Left ventricle myocardium inferior (tissue), 1 donor: Measurements from ENCODE around the gene WNT7A. TPM values are rescaled to one million over a fixed set of nuclear protein-coding genes. Genes with fewer than 3 reads are reported as not detected.

Source experiments
- DNase-seq: peaks from one replicate; pipeline ENCODE4 v3.0.0-alpha.2; 2020
- H3K27ac ChIP-seq: fragments of 200-600 bp; replicated peaks from 2 replicates; pipeline ENCODE4 v1.8.0; 2021
- H3K27me3 ChIP-seq: fragments of 200-600 bp; 2 replicates; pipeline ENCODE4 v1.8.0; 2021; ENCODE audit warnings: low read depth
- H3K36me3 ChIP-seq: fragments of 200-600 bp; 2 replicates; pipeline ENCODE4 v1.8.0; 2021
- H3K4me1 ChIP-seq: fragments of 200-600 bp; 2 replicates; pipeline ENCODE4 v1.8.0; 2021
- H3K4me3 ChIP-seq: fragments of 200-600 bp; 2 replicates; pipeline ENCODE4 v1.8.0; 2021; ENCODE audit warnings: mild to moderate bottlenecking, moderate library complexity
- H3K9me3 ChIP-seq: fragments of 200-600 bp; replicated peaks from 2 replicates; pipeline ENCODE4 v1.8.0; 2021
- intact Hi-C: fragments of 100-400 bp; cut with micrococcal nuclease; formaldehyde crosslinking; loops from one replicate; pipeline ENCODE4 v1.11.0; 2022
- total RNA-seq: library from RNA; stranded (reverse); fragmentation: NEBNext Ultra II Directional; extraction: Animal tissue kit (Norgen Biotek cat#: 25700); gene quantifications from one replicate; pipeline ENCODE4 v1.2.1, GENCODE V29; 2021
- TF ChIP-seq, protein P1 (sequence below): fragments of 200-600 bp; IDR thresholded peaks from 2 replicates; pipeline ENCODE4 v1.8.0; 2021; ENCODE audit warnings: antibody characterized with exemption, mild to moderate bottlenecking, borderline replicate concordance
- donor health status: DM: no; HTN: yes; CAD: no; lungs with severe emphysema.

WNT7A gene
- total RNA-seq, 1 donor from 2014 or later: not detected

DNA sequence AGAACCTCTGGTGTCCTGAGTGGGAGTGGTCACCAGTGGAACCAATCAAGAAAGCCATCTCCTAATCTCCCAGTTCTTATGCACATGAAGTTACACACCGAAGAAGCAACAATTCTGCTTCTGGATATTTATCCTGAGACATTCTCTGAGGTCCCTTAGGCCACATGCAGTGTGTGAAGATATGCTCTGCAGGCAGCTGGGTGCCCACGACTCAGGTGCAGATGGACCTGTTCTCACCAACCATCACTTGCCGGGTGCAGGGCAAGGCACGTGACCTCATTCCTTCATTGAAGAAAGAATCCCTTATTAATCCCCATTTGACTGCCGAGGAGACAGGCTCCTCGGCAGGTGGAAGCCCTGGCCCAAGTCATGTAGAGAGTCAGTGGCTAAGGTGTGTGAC is 79.8 kb downstream of the WNT7A start:
- TF ChIP-seq, protein P1, sequence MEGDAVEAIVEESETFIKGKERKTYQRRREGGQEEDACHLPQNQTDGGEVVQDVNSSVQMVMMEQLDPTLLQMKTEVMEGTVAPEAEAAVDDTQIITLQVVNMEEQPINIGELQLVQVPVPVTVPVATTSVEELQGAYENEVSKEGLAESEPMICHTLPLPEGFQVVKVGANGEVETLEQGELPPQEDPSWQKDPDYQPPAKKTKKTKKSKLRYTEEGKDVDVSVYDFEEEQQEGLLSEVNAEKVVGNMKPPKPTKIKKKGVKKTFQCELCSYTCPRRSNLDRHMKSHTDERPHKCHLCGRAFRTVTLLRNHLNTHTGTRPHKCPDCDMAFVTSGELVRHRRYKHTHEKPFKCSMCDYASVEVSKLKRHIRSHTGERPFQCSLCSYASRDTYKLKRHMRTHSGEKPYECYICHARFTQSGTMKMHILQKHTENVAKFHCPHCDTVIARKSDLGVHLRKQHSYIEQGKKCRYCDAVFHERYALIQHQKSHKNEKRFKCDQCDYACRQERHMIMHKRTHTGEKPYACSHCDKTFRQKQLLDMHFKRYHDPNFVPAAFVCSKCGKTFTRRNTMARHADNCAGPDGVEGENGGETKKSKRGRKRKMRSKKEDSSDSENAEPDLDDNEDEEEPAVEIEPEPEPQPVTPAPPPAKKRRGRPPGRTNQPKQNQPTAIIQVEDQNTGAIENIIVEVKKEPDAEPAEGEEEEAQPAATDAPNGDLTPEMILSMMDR: no peak
- Histone ChIP-seq H3K27me3 (peaks cover 74% of the 10 kb centered on the region), H3K27ac (no peak overlapping the region), H3K4me1 (no peaks in the 10 kb centered on the region), H3K36me3 (no peaks in the 10 kb centered on the region), H3K4me3 (no peak overlapping the region), H3K9me3 (peaks cover 1% of the 10 kb centered on the region)
- intact Hi-C loops: no loop called here
- DNase-seq: no peak

DNA sequence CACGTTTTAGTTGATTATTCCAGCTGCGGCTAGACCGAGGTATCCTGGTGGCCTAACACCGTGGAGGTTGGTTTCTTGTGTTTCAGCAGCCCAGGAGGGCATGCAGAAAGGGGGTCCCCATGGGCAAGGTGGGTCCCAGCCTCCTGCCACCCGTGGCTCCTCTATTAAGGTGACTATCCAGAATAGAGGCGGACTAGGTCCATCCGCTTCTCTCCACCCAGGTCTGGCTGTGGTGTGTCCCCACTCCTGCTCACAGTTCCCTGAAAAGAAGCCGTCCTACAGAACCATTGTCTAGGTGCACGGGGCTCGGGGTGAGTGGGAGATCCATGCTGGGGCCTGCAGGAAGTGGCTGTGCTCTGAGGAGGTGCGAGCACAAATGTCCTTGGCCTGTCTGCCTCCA is 81.5 kb downstream of the WNT7A start:
- H3K4me1 ChIP-seq: no peaks in the 10 kb centered on the region
- H3K36me3 ChIP-seq: no peaks in the 10 kb centered on the region
- TF ChIP-seq, protein P1: no peak
- intact Hi-C loops: no loop called here
- DNase-seq: no peak
- no peak overlapping the region for H3K4me3 ChIP-seq
- H3K27me3 ChIP-seq: peaks cover 90% of the 10 kb centered on the region
- H3K9me3 ChIP-seq: no peaks in the 10 kb centered on the region
- H3K27ac ChIP-seq: no peak overlapping the region

DNA sequence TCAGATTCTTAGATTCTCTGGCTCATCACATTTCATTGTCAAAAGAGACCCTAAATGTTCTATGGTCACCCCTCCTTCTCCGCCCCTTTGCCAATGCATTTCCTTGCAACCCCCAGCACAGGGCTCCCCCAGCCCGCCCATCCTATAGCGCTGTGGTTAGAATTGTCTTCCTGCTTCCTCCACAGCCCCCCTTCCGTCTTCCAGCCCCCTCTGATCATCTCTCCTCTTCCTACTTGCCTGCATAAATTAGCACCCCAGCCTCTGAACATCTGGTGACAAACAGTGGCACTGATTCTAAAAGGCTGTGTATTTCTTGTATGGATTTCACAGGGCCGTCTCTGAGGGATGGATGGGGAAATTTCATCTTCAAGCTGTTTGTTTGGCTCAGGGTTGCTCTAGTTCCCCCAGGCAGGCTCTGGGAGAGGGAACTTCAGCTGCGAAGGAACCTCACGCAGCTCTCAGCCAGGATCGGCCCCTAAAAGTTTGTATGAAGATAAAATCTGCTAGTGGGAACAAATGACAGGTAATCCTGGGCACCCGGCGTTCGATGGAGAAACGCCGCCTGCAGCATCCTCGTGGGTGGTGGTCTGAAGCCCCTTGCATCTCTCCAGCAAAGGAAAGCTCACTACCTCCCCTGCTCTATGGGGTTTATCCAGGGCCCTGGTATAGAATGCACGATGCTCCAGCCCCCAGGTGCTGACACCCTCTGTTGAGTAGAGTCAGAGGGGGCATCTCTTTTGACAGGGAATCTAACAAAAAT is 83.0 kb downstream of the WNT7A start:
- Histone ChIP-seq H3K4me3 (no peak overlapping the region), H3K4me1 (no peaks in the 10 kb centered on the region), H3K27ac (no peak overlapping the region), H3K36me3 (no peaks in the 10 kb centered on the region), H3K27me3 (peaks cover 97% of the 10 kb centered on the region), H3K9me3 (no peaks in the 10 kb centered on the region)
- intact Hi-C loops: no loop called here
- TF ChIP-seq, protein P1: no peak
- no peak for DNase-seq

DNA sequence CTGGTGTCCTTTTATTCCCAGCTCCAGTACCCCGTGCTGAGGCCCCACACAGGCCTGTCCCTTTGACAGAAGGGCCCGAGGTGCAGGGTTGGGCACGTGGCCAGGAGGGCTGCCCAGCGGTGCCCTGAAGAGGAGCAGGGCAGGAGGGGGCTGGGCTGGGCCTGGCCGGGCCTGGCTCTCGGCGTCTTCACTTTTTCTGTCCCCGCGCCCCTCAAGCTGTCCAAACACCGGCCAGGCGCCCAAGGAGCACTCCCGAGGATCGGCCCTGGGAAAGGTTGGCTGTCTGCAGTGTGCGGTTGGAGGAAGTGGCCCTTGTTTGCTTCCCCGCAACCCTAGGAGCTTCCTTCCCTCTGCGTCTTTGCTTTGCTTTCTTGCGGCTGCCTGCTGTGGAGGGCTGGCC is 84.1 kb downstream of the WNT7A start:
- intact Hi-C loops: no loop called here
- peaks cover 97% of the 10 kb centered on the region for H3K27me3 ChIP-seq
- DNase-seq: no peak

DNA sequence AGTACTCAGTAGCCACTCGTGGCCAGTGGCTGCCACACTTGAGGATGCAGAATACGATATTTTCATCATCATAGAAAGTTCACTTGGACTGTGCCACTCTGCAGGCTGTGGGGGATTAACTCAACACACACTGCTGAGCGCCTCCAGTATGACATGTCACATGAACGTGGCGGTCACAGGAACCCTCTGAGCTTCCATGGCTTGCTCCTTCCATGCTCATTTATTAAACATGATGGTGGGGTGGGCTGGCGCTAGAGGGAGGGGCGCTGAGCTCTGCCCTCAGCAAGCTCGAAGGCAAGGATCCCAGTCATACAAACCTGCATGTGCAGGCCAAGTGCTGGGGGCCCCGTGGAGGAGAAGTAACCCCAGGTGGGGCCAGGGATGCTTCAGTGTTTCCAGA is 85.5 kb downstream of the WNT7A start:
- no peak overlapping the region for H3K4me3 ChIP-seq
- TF ChIP-seq, protein P1: no peak
- no peaks in the 10 kb centered on the region for H3K9me3 ChIP-seq
- H3K27me3 ChIP-seq: peaks cover 97% of the 10 kb centered on the region
- intact Hi-C loops: no loop called here
- no peaks in the 10 kb centered on the region for H3K36me3 ChIP-seq
- DNase-seq: no peak
- no peaks in the 10 kb centered on the region for H3K4me1 ChIP-seq
- H3K27ac ChIP-seq: no peak overlapping the region

More for the DNA sequence above, 84.1 kb downstream of the WNT7A start:
- TF ChIP-seq, protein P1: no peak
- Histone ChIP-seq H3K4me1 (no peaks in the 10 kb centered on the region), H3K9me3 (no peaks in the 10 kb centered on the region), H3K4me3 (no peak overlapping the region), H3K36me3 (no peaks in the 10 kb centered on the region), H3K27ac (no peak overlapping the region)
